HG02798 (cell line): ENCODE data around the gene TESK2.
"Not testable (repeated sequence)": the region's sequence is repeated elsewhere in the genome, so short reads cannot be mapped to it uniquely, and the experiment has no call there.

Experiments
- ATAC-seq: cut with Tn5 transposase; IDR thresholded peaks from one replicate; pipeline ENCODE4 v1.9.1; 2021; ENCODE audit warnings: mild to moderate bottlenecking; ENCODE audit not compliant: unreplicated experiment, poor library complexity

The TESK2 gene

GRCh38 chr1:45383191-45383590 is 107.8 kb downstream of the TESK2 start:
- no peak for ATAC-seq

DNA sequence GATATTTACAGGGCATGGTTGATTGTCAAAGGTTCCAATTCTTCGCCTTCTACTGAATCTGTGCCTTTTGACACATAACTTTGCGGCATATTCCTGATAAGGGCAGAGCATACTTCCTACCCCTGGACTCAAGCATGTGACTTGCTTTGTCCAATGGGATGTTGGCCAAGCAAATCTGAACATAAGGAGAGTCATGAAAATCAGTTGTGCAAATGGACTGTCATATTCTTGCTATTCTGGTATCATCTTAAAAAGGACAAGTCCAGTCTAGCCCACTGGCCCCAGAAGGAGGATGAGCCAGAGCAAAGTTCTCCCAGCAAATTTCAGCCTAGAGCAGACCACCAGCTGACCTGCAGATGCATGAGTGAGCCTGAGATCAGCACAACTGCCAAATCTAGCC is 109.7 kb downstream of the TESK2 start:
- no peak for ATAC-seq

DNA sequence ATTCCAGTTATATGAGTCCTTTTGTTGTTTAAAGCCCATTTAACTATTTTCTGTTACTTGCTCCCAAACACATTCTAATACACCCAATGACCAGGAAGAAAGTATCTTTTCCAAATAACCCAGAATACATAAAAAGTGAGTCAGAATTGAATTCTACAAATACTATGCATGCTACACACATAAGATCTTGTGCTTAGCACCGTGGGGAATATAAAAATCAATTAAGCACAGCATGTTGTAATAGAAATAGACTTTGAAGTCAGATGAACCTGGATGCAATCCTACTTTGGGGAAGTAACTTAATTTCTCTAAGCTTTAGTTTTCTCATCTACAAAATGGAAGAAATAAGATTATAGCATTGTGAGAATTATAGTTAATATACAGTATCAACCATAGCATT is 110.2 kb downstream of the TESK2 start:
- no peak for ATAC-seq

GRCh38 chr1:45380125-45380524 is 110.8 kb downstream of the TESK2 start:
- no peak for ATAC-seq

DNA sequence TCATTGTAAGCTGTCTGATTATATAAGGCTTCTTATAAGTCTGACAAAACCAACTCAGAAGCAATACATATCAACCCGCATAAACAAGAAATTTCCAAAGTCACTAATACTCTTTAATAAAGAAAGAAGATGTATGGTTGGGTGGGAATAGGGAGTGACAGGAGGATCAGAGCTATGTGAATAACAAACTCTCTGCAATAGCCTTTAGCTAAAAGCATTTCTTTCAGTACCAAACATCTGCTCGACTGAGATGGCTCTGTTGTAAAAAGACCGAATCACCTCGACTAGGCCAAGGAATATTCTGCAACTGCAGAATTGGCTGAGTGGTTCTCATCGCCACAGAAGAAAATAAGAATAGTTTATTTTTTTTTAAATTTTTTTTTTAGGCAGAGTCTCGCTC is 111.4 kb downstream of the TESK2 start:
- no peak for ATAC-seq

DNA sequence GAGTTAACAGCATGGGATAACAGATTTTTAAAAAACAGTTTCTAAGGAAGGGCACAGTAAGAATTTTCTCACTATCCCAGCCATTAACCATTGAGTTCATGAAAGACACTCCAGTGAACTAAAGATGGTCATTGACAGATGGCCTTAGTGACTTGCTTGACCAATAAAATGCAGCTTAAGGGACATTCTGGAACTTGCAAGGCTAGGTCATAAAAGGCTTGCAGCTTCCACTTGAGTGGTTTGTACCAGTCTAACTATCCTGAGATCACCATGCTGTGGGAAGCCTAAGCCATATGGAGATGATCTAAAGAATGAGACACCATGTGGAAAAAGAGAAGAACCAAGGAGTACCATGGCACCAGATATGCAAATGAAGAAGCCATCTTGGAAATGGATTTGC is 112.8 kb downstream of the TESK2 start:
- no peak for ATAC-seq

- no peak for ATAC-seq
These were observed 115.6 kb downstream of the TESK2 start for GRCh38 chr1:45375104-45376090.

DNA sequence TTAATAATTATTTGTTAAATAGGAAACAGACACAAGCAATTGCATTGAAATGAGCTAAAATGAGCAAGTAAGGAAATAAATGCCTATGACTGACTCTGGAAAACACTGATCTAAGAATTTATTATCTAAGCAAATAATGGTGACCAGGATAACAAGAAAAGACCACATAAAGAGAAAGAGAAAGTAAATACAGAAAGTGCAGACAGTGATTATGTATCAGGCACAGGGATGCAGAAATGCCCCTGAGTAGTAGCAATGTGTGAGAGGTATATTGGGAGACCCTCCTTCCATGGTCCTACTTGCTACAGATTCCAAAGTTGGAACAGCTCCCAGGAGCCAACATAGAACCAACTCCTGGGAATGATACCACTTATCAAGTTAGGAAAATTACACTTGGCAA is 117.4 kb downstream of the TESK2 start:
- ATAC-seq: no peak

DNA sequence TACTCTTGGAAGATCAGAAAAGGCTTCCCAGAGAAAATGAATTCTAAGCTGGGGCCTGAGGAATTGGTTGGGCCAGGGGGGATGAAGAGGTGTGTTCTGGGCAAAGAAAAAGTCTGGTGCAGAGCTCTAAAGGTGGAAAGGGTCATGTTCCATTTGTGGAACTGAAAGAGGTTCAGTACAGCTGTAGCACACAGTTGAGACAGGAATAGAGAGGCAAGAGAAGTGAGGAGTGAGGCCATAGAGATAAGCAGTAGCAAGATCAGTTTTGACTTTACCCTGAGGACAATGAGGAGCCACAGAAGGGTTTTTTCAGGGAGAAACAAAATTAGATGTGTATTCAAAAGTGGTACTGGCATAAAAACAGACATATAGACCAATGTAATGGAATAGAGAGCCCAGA is 120.4 kb downstream of the TESK2 start:
- ATAC-seq: peak; percentile 75

DNA sequence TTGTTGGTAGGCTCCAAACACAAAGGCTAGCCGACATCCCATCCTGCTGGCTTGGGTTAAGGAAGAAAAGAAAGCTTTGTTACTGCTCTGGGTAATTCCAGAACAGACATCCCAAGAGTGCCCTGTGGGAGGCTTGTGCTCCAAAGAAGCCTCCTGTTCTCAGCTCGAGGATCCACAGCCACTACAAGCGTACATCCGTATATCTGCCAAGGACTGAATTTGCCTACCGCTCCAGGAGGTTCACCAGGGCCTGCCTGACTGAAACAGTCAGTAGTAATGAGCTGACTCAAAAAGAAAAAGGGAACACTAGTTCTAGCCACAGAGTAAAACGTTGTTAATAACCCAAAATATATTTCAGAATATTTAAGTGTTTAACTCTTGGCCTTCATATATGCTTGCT is 125.9 kb downstream of the TESK2 start:
- ATAC-seq: peak; percentile 62

- no peak for ATAC-seq
These were observed 126.7 kb downstream of the TESK2 start for GRCh38 chr1:45364294-45364693.

DNA sequence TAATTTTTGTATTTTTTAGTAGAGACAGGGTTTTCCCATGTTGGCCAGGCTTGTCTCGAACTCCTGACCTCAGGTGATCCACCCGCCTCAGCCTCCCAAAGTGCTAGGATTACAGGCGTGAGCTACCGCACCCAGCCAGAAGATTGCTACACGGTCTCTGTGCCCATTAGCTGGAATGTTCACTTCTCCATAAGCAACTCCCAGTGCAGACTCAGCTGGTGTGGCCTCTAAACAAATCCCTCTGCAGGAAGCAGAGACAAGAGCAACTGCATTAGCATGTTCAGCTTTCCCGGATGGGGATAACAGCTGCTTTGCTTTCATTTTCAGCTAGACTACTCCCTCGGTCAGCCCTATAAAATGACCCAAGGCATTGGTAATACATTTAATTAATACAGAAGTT is 130.0 kb downstream of the TESK2 start:
- ATAC-seq: not testable (repeated sequence)

GRCh38 chr1:45359882-45360513 is 131.0 kb downstream of the TESK2 start:
- ATAC-seq: no peak

DNA sequence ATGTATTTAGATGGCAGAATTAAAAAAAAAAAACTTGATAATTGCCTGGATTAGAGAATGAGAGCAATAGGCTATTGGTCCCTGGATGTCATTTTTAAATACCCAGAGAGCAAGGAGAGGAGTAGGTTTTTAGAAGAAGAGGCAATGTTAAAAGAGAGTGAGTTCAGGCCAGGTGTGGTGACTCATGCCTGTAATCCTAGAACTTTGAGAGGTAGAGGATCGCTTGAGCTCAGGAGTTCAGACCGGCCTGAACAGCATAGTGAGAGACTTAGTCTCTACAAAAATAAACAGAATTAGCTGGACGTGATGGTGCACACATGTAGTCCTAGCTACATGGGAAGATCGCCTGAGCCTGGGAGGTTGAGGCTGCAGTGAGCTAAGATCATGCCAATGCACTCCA is 134.8 kb downstream of the TESK2 start:
- no peak for ATAC-seq

DNA sequence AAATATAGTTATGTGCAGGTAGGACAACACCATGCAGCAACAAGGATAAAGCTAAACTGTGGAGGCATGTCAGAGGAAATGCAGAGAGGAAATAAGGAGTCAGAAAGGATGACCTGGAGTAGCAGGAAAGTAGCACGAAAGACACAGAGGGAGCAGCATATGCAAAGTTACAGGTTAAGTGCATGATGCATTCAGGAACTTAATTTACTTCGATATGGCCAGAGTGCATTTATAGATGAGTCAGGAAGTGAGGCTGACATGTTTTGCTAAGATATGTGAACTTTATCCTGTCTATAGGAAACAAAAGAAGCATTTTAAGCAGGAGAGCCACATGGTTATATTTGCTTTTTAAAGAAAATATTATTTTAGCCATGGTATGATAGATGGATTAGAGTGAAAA is 135.3 kb downstream of the TESK2 start:
- no peak for ATAC-seq

DNA sequence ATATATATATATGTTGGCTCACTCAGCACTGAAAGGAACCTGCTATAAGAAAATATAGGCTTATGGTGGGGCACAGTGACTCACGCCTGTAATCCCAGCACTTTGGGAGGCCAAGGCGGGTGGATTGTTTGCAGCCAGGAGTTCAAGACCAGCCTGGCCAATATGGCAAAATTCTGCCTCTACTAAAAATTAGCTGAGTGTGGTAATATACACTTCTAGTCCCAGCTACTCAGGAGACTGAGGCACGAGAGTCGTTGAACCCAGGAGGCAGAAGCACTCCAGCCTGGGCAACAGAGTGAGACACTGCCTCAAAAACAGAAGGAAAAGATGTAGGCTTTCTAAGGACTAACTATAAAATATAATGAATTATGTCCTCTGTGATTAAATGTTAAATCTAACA is 136.1 kb downstream of the TESK2 start:
- ATAC-seq: no peak

GRCh38 chr1:45353685-45354084 is 137.3 kb downstream of the TESK2 start:
- no peak for ATAC-seq

- ATAC-seq: no peak
These were observed 139.5 kb downstream of the TESK2 start for GRCh38 chr1:45351508-45351907.

GRCh38 chr1:45348966-45349677 is 141.8 kb downstream of the TESK2 start:
- ATAC-seq: no peak

- ATAC-seq: no peak
These were observed 142.4 kb downstream of the TESK2 start for GRCh38 chr1:45348609-45348965.

DNA sequence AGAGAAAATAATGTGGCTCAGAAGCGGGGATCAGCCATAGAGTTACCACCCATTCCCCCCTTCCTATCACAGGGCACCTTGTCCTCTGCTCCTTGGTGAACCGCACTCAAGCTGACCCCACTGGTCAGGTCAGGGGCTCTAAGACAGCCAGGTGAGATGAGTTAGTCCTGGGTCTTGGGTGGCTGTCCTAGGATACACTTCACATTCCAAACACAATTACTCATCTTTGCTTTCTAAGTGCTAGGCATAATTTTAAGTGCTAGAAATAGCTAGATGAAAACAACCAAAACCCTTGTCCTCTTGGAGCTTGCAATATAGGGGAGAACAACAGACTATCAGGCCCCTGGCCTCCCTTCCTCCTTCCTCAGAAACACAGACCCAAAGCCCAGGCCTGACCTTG is 142.9 kb downstream of the TESK2 start:
- ATAC-seq: no peak
